Dermis microvascular lymphatic vessel endothelial cell (primary cell): Measurements from ENCODE around the gene COPS7B. TPM values are rescaled to one million over a fixed set of nuclear protein-coding genes. Genes with fewer than 3 reads are reported as not detected.

ENCODE experiments used
- total RNA-seq: library from RNA; depleted of rRNA; stranded (reverse); fragments of >200 nt; gene quantifications from 2 replicates; pipeline ENCODE4 v1.2.1, GENCODE V29; 2014

Gene COPS7B
- total RNA-seq, 1 donor from 2014 or later = 11.2 TPM

Other genes with a start within 250 kb of the COPS7B start
- not detected in 2 replicates for gene TEX44, start 193.6 kb upstream of the COPS7B start, total RNA-seq
- gene PTMA, start 77.9 kb upstream of the COPS7B start, total RNA-seq = 712 and 977 TPM in 2 replicates
- 14.9 and 20.6 TPM in 2 replicates for gene PDE6D, start 5.2 kb upstream of the COPS7B start, total RNA-seq
- not detected in 2 replicates for gene NPPC, start 140.0 kb downstream of the COPS7B start, total RNA-seq
- gene DIS3L2, start 175.3 kb downstream of the COPS7B start, total RNA-seq = 13.4 and 14.9 TPM in 2 replicates